Stomach (tissue), 9 donors: Measurements from ENCODE around the gene GRIA1. TPM values are rescaled to one million over a fixed set of nuclear protein-coding genes. Genes with fewer than 3 reads are reported as not detected.
A peak's percentile ranks its signal among the peaks of the same experiment; 100 is the strongest.

Experiments used
- DNase-seq, 2 donors: peaks; one replicate each; pipeline versions ENCODE4 v3.0.0 to v3.0.0-alpha.2; 2013 to 2019
- H3K27ac ChIP-seq, 5 donors: fragments of 200-600 bp in 4 of 5; sonication (generic) in 4 of 5; one replicate each; pipeline ENCODE4 v1.5.1; 2013 to 2019; ENCODE audit warnings: mild to moderate bottlenecking in 1 of 5, moderate library complexity in 1 of 5
- H3K27me3 ChIP-seq, 3 donors: fragments of 200-600 bp; sonication (generic); one replicate each; pipeline ENCODE4 v1.5.1; 2017 to 2019; ENCODE audit warnings: mixed run types in 1 of 3
- H3K36me3 ChIP-seq, 4 donors: fragments of 200-600 bp; sonication (generic); 1 replicate in 3 of 4; 2 replicates in 1 of 4; pipeline ENCODE4 v1.5.1; 2016 to 2019
- H3K4me1 ChIP-seq, 4 donors: fragments of 200-600 bp; sonication (generic); one replicate each; pipeline ENCODE4 v1.5.1; 2016 to 2019
- H3K4me3 ChIP-seq, 4 donors: fragments of 200-600 bp; sonication (generic) in 3 of 4; one replicate each; pipeline ENCODE4 v1.5.1; 2016 to 2019; ENCODE audit warnings: mild to moderate bottlenecking in 1 of 4
- H3K9me3 ChIP-seq, 4 donors: fragments of 200-600 bp; sonication (generic); one replicate each; pipeline ENCODE4 v1.5.1; 2016 to 2019
- CTCF ChIP-seq, 7 experiments: fragments of 450-650 bp in 4 of 7; fragments of 200-600 bp in 3 of 7; sonication (generic) in 3 of 7; IDR thresholded peaks; one replicate each; pipeline ENCODE4 v1.5.1; 2016 to 2019; ENCODE audit warnings: antibody characterized with exemption in 7 of 7, control low read depth in 2 of 7, mild to moderate bottlenecking in 1 of 7
- EP300 ChIP-seq: sonication (generic); formaldehyde crosslinking; IDR thresholded peaks from one replicate; pipeline ENCODE4 v1.6.1; 2017; ENCODE audit warnings: antibody characterized with exemption
- POLR2A ChIP-seq, 4 donors: fragments of 450-650 bp; IDR thresholded peaks; one replicate each; pipeline ENCODE4 v1.6.1; 2016; ENCODE audit warnings: antibody characterized with exemption in 4 of 4, control low read depth in 2 of 4, mild to moderate bottlenecking in 1 of 4, moderate library complexity in 1 of 4
- POLR2AphosphoS5 ChIP-seq, 3 donors: sonication (generic); formaldehyde crosslinking; IDR thresholded peaks; one replicate each; pipeline ENCODE4 v1.6.1; 2016; ENCODE audit warnings: antibody characterized with exemption in 3 of 3
- WGBS, 5 donors: extraction: QIAGEN DNeasy Blood & Tissue Kit in 3 of 5; methylation state at CpG; one replicate each; pipeline versions ENCODE4 v1.1.5 to v1.1.7; 2013 to 2018; 5-methylcytosine and 5-hydroxymethylcytosine counted together
- intact Hi-C: fragments of 100-400 bp; cut with DNase I; formaldehyde crosslinking; loops from one replicate; pipeline ENCODE4 v1.15.1; 2023; ENCODE audit warnings: low total_unique reads
- polyA plus RNA-seq, 3 donors: library from polyadenylated mRNA; stranded (reverse); fragments of 200-250 nt; gene quantifications; one replicate each; pipeline ENCODE4 v1.2.3, GENCODE V29; 2013
- total RNA-seq, 5 donors: library from RNA; depleted of rRNA; stranded (reverse); fragments of >200 nt; gene quantifications; one replicate each; pipeline versions ENCODE4 v1.1.0 to v1.2.3, GENCODE V29; 2014 to 2016
- donor health status: healthy with polysubstance abuse.
- donor health status: Bipolar disorder and iron deficiency.
- donor health status: healthy.

GRIA1 gene
- total and polyA plus RNA-seq, 8 donors: 0.03 to 2.6 (median 0.29) TPM; not detected in 3

GRCh38 chr5:153584960-153585359, 94.5 kb downstream of the GRIA1 start:
- WGBS, 5 donors: 61 to 72% (median 65%) methylated on average over 3 of the region's 3 CpGs

GRCh38 chr5:153585622-153586277, 95.3 kb downstream of the GRIA1 start:
- intact Hi-C loops: no loop called here
- WGBS, 5 donors: 35 to 72% (median 46%) methylated on average over 2 of the region's 2 CpGs
- Histone ChIP-seq H3K27me3 (peaks cover 0 to 10% (median 0%) of the 10 kb centered on the region in 3 donors), H3K36me3 (no peaks in the 10 kb centered on the region), H3K27ac (no peak overlapping the region), H3K4me3 (no peak overlapping the region), H3K9me3 (no peaks in the 10 kb centered on the region), H3K4me1 (no peaks in the 10 kb centered on the region)
- no peak for TF ChIP-seq POLR2A (IDR thresholded peaks at IDR 0.05)
- TF ChIP-seq EP300: no peak
- TF ChIP-seq POLR2AphosphoS5 (IDR thresholded peaks at IDR 0.05): no peak
- no peak for TF ChIP-seq CTCF (IDR thresholded peaks at IDR 0.05)
- no peak for DNase-seq

More at GRCh38 chr5:153584960-153585359, 94.5 kb downstream of the GRIA1 start:
- H3K4me3 ChIP-seq: no peak overlapping the region
- no peaks in the 10 kb centered on the region for H3K9me3 ChIP-seq
- no peak overlapping the region for H3K27ac ChIP-seq
- H3K27me3 ChIP-seq: peaks cover 0 to 10% (median 0%) of the 10 kb centered on the region in 3 donors
- H3K4me1 ChIP-seq: no peaks in the 10 kb centered on the region
- H3K36me3 ChIP-seq: no peaks in the 10 kb centered on the region
- intact Hi-C loops: no loop called here
- TF ChIP-seq POLR2A (IDR thresholded peaks at IDR 0.05): no peak
- TF ChIP-seq CTCF (IDR thresholded peaks at IDR 0.05): no peak
- TF ChIP-seq POLR2AphosphoS5 (IDR thresholded peaks at IDR 0.05): no peak
- no peak for TF ChIP-seq EP300
- DNase-seq: no peak

- H3K27ac ChIP-seq: no peak overlapping the region
- 48 to 73% (median 64%) methylated on average over 1 of the region's 1 CpG for WGBS, 5 donors
- DNase-seq: peak in 1 of 2 donors; percentile 8
- no peaks in the 10 kb centered on the region for H3K27me3 ChIP-seq
- TF ChIP-seq POLR2AphosphoS5 (IDR thresholded peaks at IDR 0.05): no peak
- TF ChIP-seq CTCF (IDR thresholded peaks at IDR 0.05): no peak
- no peak for TF ChIP-seq EP300
- TF ChIP-seq POLR2A (IDR thresholded peaks at IDR 0.05): no peak
- H3K4me3 ChIP-seq: no peak overlapping the region
- H3K4me1 ChIP-seq: no peaks in the 10 kb centered on the region
- no peaks in the 10 kb centered on the region for H3K36me3 ChIP-seq
- H3K9me3 ChIP-seq: no peaks in the 10 kb centered on the region
- intact Hi-C loops: no loop called here
Observed at GRCh38 chr5:153592081-153592480, 101.6 kb downstream of the GRIA1 start.

- Histone ChIP-seq H3K4me3 (no peak overlapping the region), H3K27ac (no peak overlapping the region), H3K36me3 (no peaks in the 10 kb centered on the region), H3K27me3 (no peaks in the 10 kb centered on the region), H3K4me1 (no peaks in the 10 kb centered on the region), H3K9me3 (no peaks in the 10 kb centered on the region)
- intact Hi-C loops: no loop called here
- no peak for DNase-seq
- no peak for TF ChIP-seq EP300
- no peak for TF ChIP-seq POLR2AphosphoS5 (IDR thresholded peaks at IDR 0.05)
- no peak for TF ChIP-seq CTCF (IDR thresholded peaks at IDR 0.05)
- TF ChIP-seq POLR2A (IDR thresholded peaks at IDR 0.05): no peak
Observed at GRCh38 chr5:153594785-153595184, 104.3 kb downstream of the GRIA1 start.
